ENCODE results near the gene KRT85. TPM values are rescaled to one million over a fixed set of nuclear protein-coding genes. Genes with fewer than 3 reads are reported as not detected.

KRT85 gene
- total RNA-seq: not detected in 3 replicates

- H3K27ac Mint-ChIP-seq: no peak within 1 kb of the TSS
- H3K36me3 Mint-ChIP-seq: no peaks in the 10 kb centered on the region
- peaks cover 40% of the 10 kb centered on the region for H3K27me3 Mint-ChIP-seq (ENCODE audit: low read depth)
- H3K4me3 Mint-ChIP-seq: no peak within 1 kb of the TSS
- no peak for TF ChIP-seq CTCF (IDR thresholded peaks at IDR 0.05; ENCODE audit: unreplicated experiment)
- peaks cover 4% of the 10 kb centered on the region for H3K4me1 Mint-ChIP-seq
- no peaks in the 10 kb centered on the region for H3K9me3 Mint-ChIP-seq
- DNase-seq (ENCODE audit: low spot score in 2 of 2, unreplicated experiment in 2 of 2): no peak
Observed at GRCh38 chr12:52366738-52367485, at the start of gene KRT85. KRT85 (minus strand) TSS chr12:52367481; CDS start chr12:52367405, 76 bp downstream.

GRCh38 chr12:52416795-52417194, 49.5 kb upstream of the KRT85 start:
- TF ChIP-seq CTCF (IDR thresholded peaks at IDR 0.05; ENCODE audit: unreplicated experiment): no peak
- no peaks in the 10 kb centered on the region for H3K9me3 Mint-ChIP-seq
- no peak overlapping the region for H3K27ac Mint-ChIP-seq
- H3K36me3 Mint-ChIP-seq: no peaks in the 10 kb centered on the region
- no peak overlapping the region for H3K4me3 Mint-ChIP-seq
- peaks cover 10% of the 10 kb centered on the region for H3K27me3 Mint-ChIP-seq (ENCODE audit: low read depth)
- peaks cover 5% of the 10 kb centered on the region for H3K4me1 Mint-ChIP-seq
- DNase-seq (ENCODE audit: low spot score in 2 of 2, unreplicated experiment in 2 of 2): no peak

- DNase-seq (ENCODE audit: low spot score in 2 of 2, unreplicated experiment in 2 of 2): no peak
- peaks cover 10% of the 10 kb centered on the region for H3K27me3 Mint-ChIP-seq (ENCODE audit: low read depth)
- TF ChIP-seq CTCF (IDR thresholded peaks at IDR 0.05; ENCODE audit: unreplicated experiment): no peak
- H3K27ac Mint-ChIP-seq: no peak overlapping the region
- H3K36me3 Mint-ChIP-seq: no peaks in the 10 kb centered on the region
- H3K4me1 Mint-ChIP-seq: peaks cover 5% of the 10 kb centered on the region
- H3K9me3 Mint-ChIP-seq: no peaks in the 10 kb centered on the region
- H3K4me3 Mint-ChIP-seq: no peak overlapping the region
Observed at GRCh38 chr12:52415870-52416750, 48.8 kb upstream of the KRT85 start.

- TF ChIP-seq CTCF (IDR thresholded peaks at IDR 0.05; ENCODE audit: unreplicated experiment): no peak
- no peak for DNase-seq (ENCODE audit: low spot score in 2 of 2, unreplicated experiment in 2 of 2)
- no peak overlapping the region for H3K4me3 Mint-ChIP-seq
- H3K27me3 Mint-ChIP-seq (ENCODE audit: low read depth): peaks cover 10% of the 10 kb centered on the region
- no peak overlapping the region for H3K27ac Mint-ChIP-seq
- H3K9me3 Mint-ChIP-seq: no peaks in the 10 kb centered on the region
- peaks cover 5% of the 10 kb centered on the region for H3K4me1 Mint-ChIP-seq
- no peaks in the 10 kb centered on the region for H3K36me3 Mint-ChIP-seq
Observed at GRCh38 chr12:52414936-52415335, 47.7 kb upstream of the KRT85 start.

GRCh38 chr12:52413782-52414345, 46.6 kb upstream of the KRT85 start:
- peaks cover 10% of the 10 kb centered on the region for H3K27me3 Mint-ChIP-seq (ENCODE audit: low read depth)
- no peaks in the 10 kb centered on the region for H3K36me3 Mint-ChIP-seq
- DNase-seq (ENCODE audit: low spot score in 2 of 2, unreplicated experiment in 2 of 2): no peak
- peaks cover 5% of the 10 kb centered on the region for H3K4me1 Mint-ChIP-seq
- H3K9me3 Mint-ChIP-seq: no peaks in the 10 kb centered on the region
- TF ChIP-seq CTCF (IDR thresholded peaks at IDR 0.05; ENCODE audit: unreplicated experiment): no peak
- no peak overlapping the region for H3K27ac Mint-ChIP-seq
- no peak overlapping the region for H3K4me3 Mint-ChIP-seq
